A673 (cell line): ENCODE results near the gene RNF141.

Experiments used
- EZH2 ChIP-seq: fragments of 200-600 bp; sonication (generic); IDR thresholded peaks from 2 replicates; pipeline ENCODE4 v1.6.1; 2017; ENCODE audit warnings: borderline replicate concordance, low read depth, mild to moderate bottlenecking, mixed read lengths, antibody characterized with exemption, low read length; ENCODE audit not compliant: poor library complexity, severe bottlenecking
- TF ChIP-seq, protein P1 (sequence below): fragments of 300-800, 200-600 bp; sonication (generic); conservative IDR thresholded peaks from 2 replicates; pipeline ENCODE4 v1.5.1; 2017; ENCODE audit warnings: low read depth, mild to moderate bottlenecking, antibody characterized with exemption, low read length, moderate library complexity, mixed read lengths

DNA sequence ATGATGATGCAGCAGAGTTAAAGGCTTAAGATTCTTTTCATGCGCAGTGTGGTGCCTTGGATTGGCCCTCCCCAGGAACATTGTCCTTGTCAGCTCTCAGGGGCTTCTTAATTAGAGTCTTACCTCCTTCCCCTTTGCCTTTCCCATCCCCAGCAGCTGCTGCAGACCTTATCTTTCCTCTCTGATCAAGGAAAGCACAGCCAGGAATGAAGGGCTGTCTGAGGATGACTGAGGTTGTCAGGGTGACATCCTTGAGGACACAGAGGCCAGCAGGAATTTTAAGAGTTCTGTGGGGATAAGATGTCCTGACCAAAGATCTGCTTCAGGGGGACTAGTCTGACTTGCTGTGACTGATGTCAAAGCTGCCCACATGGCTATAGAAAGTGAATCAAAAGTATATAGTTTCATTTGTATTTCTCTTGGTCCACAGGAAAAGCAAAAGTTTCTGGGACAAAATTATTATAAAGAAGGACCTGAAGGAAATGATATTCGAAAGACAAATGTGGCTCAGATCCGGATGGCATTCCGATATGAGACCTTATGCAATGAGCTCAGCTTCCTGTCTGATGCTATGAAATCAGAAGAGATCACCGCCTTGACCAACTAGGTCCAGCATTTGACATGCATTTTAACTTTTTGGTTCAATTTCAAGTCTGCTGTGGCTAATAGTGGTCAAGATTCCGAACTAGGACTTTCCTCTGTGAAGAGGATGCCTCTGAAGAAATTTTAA lies 35.5 kb downstream of the RNF141 start:
- TF ChIP-seq EZH2 = no peak
- TF ChIP-seq, protein P1, sequence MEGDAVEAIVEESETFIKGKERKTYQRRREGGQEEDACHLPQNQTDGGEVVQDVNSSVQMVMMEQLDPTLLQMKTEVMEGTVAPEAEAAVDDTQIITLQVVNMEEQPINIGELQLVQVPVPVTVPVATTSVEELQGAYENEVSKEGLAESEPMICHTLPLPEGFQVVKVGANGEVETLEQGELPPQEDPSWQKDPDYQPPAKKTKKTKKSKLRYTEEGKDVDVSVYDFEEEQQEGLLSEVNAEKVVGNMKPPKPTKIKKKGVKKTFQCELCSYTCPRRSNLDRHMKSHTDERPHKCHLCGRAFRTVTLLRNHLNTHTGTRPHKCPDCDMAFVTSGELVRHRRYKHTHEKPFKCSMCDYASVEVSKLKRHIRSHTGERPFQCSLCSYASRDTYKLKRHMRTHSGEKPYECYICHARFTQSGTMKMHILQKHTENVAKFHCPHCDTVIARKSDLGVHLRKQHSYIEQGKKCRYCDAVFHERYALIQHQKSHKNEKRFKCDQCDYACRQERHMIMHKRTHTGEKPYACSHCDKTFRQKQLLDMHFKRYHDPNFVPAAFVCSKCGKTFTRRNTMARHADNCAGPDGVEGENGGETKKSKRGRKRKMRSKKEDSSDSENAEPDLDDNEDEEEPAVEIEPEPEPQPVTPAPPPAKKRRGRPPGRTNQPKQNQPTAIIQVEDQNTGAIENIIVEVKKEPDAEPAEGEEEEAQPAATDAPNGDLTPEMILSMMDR = no peak
